MM.1S (cell line): ENCODE results near the gene DPP10.

Experiments
- EZH2phosphoT487 ChIP-seq: fragments of 300-600 bp; sonication (generic); IDR thresholded peaks from 2 replicates; pipeline ENCODE4 v1.6.1; 2018; ENCODE audit warnings: antibody characterized with exemption, low read length
- TF ChIP-seq, protein P1 (sequence below): fragments of 300-600 bp; sonication (generic); IDR thresholded peaks from 2 replicates; pipeline ENCODE4 v1.5.1; 2016; ENCODE audit warnings: antibody characterized with exemption, low read length, mixed read lengths

DNA sequence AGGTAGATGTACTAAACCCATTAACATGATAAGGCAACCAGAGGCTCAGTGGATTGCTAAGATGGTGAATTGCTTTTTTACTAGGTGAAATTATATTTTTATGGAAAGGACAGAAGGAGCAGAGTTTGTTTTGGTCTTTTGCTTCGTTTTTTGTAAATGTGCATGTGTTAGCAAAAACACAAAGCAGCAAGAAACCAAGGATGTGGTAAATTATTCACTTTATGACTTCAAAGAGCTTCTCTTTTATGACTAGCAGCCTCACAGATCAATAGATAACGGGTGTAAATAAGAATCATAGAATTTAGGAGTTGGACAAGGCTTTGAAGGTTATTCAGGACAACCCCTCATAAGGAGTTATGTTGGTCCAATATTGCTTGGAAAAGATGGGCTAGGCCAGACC, 615.0 kb downstream of the DPP10 start:
- TF ChIP-seq, protein P1, sequence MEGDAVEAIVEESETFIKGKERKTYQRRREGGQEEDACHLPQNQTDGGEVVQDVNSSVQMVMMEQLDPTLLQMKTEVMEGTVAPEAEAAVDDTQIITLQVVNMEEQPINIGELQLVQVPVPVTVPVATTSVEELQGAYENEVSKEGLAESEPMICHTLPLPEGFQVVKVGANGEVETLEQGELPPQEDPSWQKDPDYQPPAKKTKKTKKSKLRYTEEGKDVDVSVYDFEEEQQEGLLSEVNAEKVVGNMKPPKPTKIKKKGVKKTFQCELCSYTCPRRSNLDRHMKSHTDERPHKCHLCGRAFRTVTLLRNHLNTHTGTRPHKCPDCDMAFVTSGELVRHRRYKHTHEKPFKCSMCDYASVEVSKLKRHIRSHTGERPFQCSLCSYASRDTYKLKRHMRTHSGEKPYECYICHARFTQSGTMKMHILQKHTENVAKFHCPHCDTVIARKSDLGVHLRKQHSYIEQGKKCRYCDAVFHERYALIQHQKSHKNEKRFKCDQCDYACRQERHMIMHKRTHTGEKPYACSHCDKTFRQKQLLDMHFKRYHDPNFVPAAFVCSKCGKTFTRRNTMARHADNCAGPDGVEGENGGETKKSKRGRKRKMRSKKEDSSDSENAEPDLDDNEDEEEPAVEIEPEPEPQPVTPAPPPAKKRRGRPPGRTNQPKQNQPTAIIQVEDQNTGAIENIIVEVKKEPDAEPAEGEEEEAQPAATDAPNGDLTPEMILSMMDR = no peak
- no peak for TF ChIP-seq EZH2phosphoT487
